Measurements from ENCODE around the gene OR8K5.
"Not testable (repeated sequence)": the region's sequence is repeated elsewhere in the genome, so short reads cannot be mapped to it uniquely, and the experiment has no call there.

Gene OR8K5, protein sequence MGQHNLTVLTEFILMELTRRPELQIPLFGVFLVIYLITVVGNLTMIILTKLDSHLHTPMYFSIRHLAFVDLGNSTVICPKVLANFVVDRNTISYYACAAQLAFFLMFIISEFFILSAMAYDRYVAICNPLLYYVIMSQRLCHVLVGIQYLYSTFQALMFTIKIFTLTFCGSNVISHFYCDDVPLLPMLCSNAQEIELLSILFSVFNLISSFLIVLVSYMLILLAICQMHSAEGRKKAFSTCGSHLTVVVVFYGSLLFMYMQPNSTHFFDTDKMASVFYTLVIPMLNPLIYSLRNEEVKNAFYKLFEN

DNA sequence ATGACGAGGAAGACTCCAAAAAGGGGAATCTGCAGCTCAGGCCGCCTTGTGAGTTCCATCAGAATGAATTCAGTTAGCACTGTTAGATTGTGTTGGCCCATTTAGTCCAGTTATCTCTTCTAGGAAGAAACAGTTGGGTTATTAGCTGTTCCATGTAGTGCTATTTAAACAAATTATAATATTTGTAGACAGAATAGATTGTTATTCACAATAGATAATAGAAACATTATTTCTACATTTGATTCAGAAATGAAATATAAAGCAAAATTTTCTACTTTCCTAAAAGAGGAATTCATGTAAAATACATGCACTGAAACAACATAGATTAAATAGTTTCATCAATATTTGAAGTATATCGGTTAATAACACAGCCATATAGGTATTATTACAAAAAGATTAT lies at the start of gene OR8K5:
Gene OR8K5 (minus strand): TSS at position 101 of the 400 bp plus-strand sequence. CDS start 0 bp downstream, at position 101.
- DNase-seq (ENCODE audit: low read depth), result no peak

DNA sequence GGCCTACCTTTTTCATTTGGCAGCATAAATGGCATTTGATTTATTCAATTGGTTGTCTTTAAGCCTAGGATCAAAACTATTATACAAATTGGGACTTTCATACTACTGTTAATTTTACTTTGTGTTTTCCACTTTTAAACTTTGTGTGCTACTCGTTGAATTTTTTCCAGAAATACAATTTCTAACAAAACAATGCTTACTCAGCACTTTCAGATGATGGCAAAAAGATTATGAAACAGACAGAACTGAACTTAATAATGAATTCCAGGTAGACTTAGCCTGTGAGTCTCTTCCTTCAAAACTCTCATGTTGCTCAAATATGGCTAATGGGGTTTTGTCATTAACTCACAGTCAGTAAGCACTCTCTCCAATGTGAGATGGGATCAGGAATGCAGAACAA lies 47.7 kb upstream of the OR8K5 start:
- DNase-seq (ENCODE audit: low read depth), result no peak

- no peak for DNase-seq (ENCODE audit: low read depth)
These were observed 37.2 kb upstream of the OR8K5 start for GRCh38 chr11:56197367-56197766.

- DNase-seq (ENCODE audit: low read depth), result no peak
These were observed 36.6 kb upstream of the OR8K5 start for GRCh38 chr11:56196705-56197104.

DNA sequence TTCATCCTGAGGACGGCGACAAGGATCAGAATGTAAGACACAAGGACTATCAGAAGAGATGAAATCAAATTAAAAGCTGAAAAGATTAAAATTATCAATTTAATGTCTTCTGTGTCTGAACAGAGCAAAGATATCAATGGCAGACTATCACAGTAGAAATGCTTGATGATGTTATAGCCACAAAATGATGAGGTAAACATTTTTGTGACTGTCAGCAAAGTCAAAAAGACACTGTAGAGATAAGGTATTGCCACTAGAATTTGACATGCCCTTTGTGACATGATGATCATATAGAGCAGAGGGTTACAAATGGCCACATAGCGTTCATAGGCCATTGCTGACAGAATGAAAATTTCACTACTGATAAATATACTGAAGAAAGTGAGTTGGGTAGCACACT lies 28.5 kb upstream of the OR8K5 start:
- DNase-seq (ENCODE audit: low read depth), result no peak

DNA sequence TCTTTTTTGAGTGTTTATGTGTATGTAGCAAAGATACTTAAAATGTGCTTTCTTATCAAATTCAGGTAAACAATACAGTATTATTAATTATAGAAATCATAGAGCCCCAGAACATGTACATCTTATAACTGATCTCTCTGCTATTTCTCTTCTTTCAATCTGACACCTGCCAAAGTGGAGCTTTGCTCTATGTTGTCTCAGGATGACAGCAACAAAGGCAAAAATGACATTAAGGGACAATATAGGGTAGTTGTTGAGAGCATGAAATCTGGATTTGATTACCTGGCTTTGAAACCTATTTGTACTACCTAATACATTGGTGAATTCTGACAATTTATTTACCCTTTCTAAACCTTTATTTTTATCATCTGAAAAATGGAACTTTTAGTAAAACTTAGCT lies 23.3 kb upstream of the OR8K5 start:
- DNase-seq (ENCODE audit: low read depth), result no peak

- DNase-seq (ENCODE audit: low read depth), result no peak
These were observed 16.2 kb upstream of the OR8K5 start, which contains the start of gene OR5J2 for GRCh38 chr11:56176318-56176717. Gene OR5J2 (plus strand): TSS chr11:56176618. CDS start chr11:56176618, 0 bp downstream.

GRCh38 chr11:56172256-56172830 lies 12.2 kb upstream of the OR8K5 start:
- DNase-seq (ENCODE audit: low read depth), result no peak

DNA sequence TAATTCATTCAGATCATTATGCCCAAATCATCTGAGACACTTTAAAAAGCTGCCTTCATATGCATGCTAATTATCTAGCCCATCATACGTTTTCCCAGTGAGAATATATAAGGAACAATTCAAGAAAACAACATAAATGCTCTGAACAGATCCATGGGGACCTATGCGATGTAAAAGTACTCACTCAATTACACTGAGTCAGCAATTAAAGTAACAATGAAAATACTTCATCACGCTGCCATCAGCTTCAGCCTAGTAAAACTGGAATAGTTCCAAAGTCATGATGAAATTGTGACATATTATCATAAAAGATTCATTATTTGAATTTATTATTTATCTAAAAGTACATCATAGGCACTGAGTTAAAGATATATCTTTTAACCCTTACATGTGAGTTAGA lies 3.7 kb upstream of the OR8K5 start:
- no peak for DNase-seq (ENCODE audit: low read depth)

GRCh38 chr11:56152333-56152732 lies 7.8 kb downstream of the OR8K5 start:
- DNase-seq (ENCODE audit: low read depth), result no peak

DNA sequence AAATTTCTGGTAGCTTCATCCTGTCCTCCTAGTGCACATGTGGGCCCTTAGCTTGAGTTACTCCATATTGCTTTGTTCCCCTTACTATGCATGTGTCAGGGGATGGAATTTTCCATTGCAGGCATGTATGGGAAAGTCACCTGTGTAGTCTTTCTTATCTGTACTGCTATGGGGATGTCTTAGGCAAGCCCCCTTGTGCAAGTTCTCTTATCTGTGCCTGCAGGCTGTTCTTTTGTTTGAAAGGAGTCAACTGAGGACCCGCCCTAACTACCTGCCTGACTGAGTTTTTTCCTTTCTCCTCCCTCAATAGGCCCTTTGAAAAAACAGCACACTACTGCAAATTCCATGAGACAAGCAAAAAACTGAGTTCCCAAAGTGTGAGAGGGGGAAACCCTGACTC lies 8.7 kb downstream of the OR8K5 start:
- no peak for DNase-seq (ENCODE audit: low read depth)

DNA sequence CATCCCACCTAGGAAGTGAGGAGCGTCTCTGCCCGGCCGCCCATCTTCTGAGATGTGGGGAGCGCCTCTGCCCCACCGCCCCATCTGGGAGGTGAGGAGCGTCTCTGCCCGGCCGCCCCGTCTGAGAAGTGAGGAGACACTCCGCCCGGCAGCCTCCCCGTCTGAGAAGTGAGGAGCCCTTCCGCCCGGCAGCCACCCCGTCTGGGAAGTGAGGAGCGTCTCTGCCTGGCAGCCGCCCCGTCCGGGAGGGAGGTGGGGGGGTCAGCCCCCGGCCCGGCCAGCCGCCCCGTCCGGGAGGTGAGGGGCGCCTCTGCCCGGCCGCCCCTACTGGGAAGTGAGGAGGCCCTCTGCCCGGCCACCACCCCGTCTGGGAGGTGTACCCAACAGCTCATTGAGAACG lies 16.4 kb downstream of the OR8K5 start:
- not testable (repeated sequence) for DNase-seq (ENCODE audit: low read depth)

- DNase-seq (ENCODE audit: low read depth), result no peak
These were observed 19.9 kb downstream of the OR8K5 start, which contains the start of gene OR8J3 for GRCh38 chr11:56140151-56140661. Gene OR8J3 (minus strand): TSS chr11:56140201. CDS start chr11:56137718, 2,483 bp downstream.

- no peak for DNase-seq (ENCODE audit: low read depth)
These were observed 38.0 kb downstream of the OR8K5 start, which contains the start of gene OR8H3 for GRCh38 chr11:56122073-56122472. Gene OR8H3 (plus strand): TSS chr11:56122373. CDS start chr11:56122373, 0 bp downstream.
